Measurements from ENCODE around the gene ERMP1.

- TF ChIP-seq CTCF (IDR thresholded peaks at IDR 0.05) (no peak), EP300 (IDR thresholded peaks at IDR 0.05) (no peak), POLR2AphosphoS5 (IDR thresholded peaks at IDR 0.05) (no peak)
These were observed 7.7 kb downstream of the ERMP1 start for GRCh38 chr9:5825223-5825622.
